ENCODE results near the gene STOML2.

The STOML2 gene

GRCh38 chr9:35073279-35073612 lies 29.7 kb downstream of the STOML2 start:
- DNase-seq (ENCODE audit: insufficient read length, low spot score) (no peak), FAIRE-seq (no peak)

- peak; percentile 98 for FAIRE-seq
Measured at GRCh38 chr9:35072461-35073278, 30.3 kb downstream of the STOML2 start, which contains the start of gene VCP. Gene VCP, minus strand, starts transcription at chr9:35072625. Its CDS starts 272 bp downstream, at chr9:35072353.

GRCh38 chr9:35071814-35072460 lies 31.0 kb downstream of the STOML2 start:
- FAIRE-seq (peak; percentile 42), DNase-seq (ENCODE audit: insufficient read length, low spot score) (peak; percentile 54)

More at GRCh38 chr9:35072461-35073278, 30.3 kb downstream of the STOML2 start, which contains the start of gene VCP:
- DNase-seq (ENCODE audit: insufficient read length, low spot score), result peak; percentile 88

GRCh38 chr9:35070823-35071813 lies 31.8 kb downstream of the STOML2 start:
- FAIRE-seq (peak; percentile 92), DNase-seq (ENCODE audit: insufficient read length, low spot score) (no peak)

- DNase-seq (ENCODE audit: insufficient read length, low spot score), result no peak
- FAIRE-seq, result no peak
Measured at GRCh38 chr9:35069020-35069419, 33.9 kb downstream of the STOML2 start.

- DNase-seq (ENCODE audit: insufficient read length, low spot score) (no peak), FAIRE-seq (no peak)
Measured at GRCh38 chr9:35067056-35067455, 35.9 kb downstream of the STOML2 start.

- FAIRE-seq, result no peak
- DNase-seq (ENCODE audit: insufficient read length, low spot score), result no peak
Measured at GRCh38 chr9:35060548-35061207, 42.3 kb downstream of the STOML2 start.

GRCh38 chr9:35059438-35059837 lies 43.5 kb downstream of the STOML2 start:
- DNase-seq (ENCODE audit: insufficient read length, low spot score) (no peak), FAIRE-seq (no peak)

- no peak for FAIRE-seq
Measured at GRCh38 chr9:35057271-35057620, 45.7 kb downstream of the STOML2 start.

GRCh38 chr9:35056571-35057270 lies 46.2 kb downstream of the STOML2 start:
- FAIRE-seq (no peak), DNase-seq (ENCODE audit: insufficient read length, low spot score) (no peak)

More at GRCh38 chr9:35057271-35057620, 45.7 kb downstream of the STOML2 start:
- DNase-seq (ENCODE audit: insufficient read length, low spot score), result no peak

GRCh38 chr9:35054871-35055644 lies 47.9 kb downstream of the STOML2 start:
- no peak for FAIRE-seq

GRCh38 chr9:35054185-35054835 lies 48.6 kb downstream of the STOML2 start:
- DNase-seq (ENCODE audit: insufficient read length, low spot score) (no peak), FAIRE-seq (no peak)

More at GRCh38 chr9:35054871-35055644, 47.9 kb downstream of the STOML2 start:
- DNase-seq (ENCODE audit: insufficient read length, low spot score), result no peak

- FAIRE-seq (peak; percentile 83), DNase-seq (ENCODE audit: insufficient read length, low spot score) (peak; percentile 51)
Measured at GRCh38 chr9:35051069-35051967, 51.6 kb downstream of the STOML2 start.
